Epithelial cell of prostate (primary cell): ENCODE data around the gene GLB1L.
"Not testable (repeated sequence)": the region's sequence is repeated elsewhere in the genome, so short reads cannot be mapped to it uniquely, and the experiment has no call there.

Source experiments
- DNase-seq: peaks from one replicate; pipeline ENCODE4 v3.0.0-alpha.2; 2011; ENCODE audit warnings: low read depth, low spot score
- H3K27ac ChIP-seq: fragments of 450-650 bp; 2 replicates; pipeline ENCODE4 v1.5.1; 2017; ENCODE audit warnings: mild to moderate bottlenecking

GLB1L gene

DNA sequence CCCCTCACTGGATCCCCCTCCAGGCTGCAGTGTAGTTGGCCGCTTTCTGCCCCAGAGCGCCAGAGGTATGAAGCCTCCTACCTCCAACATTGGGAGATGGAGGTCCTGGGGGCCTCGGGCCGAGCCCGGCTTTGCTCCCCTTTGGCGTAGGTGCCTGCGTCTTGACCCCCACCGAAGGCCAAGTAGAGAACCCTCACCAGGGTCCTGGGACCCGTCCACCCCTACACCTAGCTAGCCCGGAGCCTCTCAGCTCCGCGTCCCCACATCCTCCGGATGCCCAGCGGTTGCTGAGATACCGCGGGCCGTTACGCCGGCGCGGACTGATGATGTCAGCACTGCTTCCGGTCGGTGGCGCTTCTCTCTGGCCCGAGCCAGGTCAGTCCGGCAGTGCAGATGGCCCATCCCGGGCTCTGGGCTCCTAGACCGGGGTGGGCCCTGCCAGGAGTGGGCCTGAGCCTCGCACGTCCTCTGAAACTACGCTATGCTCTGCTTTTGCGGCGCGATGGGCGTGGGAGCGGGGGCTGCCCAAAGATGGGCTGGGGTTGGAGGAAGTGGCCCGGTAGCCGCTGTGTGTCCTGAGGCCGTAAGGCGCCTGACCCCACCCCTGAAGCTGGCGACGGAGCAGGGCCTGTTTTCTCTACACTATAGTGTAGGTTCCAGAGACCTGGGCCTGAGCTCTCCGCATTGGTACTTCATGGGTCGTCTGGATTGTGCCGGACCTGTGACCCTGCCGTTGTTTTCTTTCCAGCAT is at the start of gene GLB1L, which contains the start of gene STK16:
Gene GLB1L, minus strand, starts transcription at position 297 of the 751 bp plus-strand sequence. CDS start 1,871 bp downstream, outside the sequence.
Gene STK16, plus strand, starts transcription at position 332 of the 751 bp plus-strand sequence. CDS start 521 bp downstream, outside the sequence.
- DNase-seq: no peak
- peak within 1 kb of the TSS; percentile 99 for H3K27ac ChIP-seq

DNA sequence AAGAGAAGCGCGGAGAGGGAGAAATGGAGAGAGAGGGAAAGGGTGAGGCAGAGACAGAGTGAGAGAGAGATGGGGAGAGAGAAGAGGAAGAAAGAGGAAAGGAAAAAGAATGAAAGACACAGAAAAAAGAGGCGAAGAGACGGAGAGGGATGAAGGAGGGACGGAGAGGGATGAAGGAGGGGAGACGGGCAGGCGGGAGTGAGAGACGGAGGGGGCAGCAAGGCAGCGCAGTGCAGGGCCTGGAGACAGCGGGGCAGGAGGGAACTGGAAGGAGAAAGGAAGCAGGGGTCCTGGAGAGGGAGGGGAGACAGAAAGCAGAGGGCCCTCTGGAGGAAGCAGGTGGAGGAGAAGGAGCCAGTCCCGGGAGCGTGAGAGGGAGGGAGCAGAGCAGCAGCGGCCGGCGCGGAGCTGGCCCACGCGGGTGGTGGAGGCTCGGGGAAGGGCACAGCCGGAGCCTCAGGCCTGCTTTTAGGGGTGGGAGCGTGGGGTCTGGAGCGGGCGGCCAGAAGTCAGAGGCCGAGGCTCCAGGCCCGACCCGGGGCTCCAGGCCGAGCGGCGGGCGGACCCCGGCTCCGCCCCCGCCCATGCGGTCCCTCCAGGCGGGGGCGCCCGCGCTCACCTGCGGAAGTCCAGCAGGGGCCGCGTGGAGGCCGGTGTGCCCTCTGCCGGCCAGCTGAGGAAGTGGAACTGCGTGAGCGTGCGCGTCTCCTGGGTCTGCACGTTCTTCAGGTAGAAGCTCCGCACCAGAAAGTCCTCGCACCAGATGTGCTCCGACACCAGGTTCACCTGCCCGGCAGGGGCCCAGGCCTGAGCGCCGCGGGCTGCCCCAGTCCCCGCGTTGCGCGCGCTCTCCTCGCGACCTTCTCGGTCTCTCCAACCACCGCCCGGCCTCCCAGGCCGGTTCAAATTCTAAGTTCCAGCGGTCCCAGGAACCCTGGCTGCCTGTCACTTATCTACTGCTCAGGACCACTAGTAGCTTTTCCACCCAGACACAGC is 49.4 kb upstream of the GLB1L start:
- H3K27ac ChIP-seq: no peak overlapping the region
- DNase-seq: no peak

DNA sequence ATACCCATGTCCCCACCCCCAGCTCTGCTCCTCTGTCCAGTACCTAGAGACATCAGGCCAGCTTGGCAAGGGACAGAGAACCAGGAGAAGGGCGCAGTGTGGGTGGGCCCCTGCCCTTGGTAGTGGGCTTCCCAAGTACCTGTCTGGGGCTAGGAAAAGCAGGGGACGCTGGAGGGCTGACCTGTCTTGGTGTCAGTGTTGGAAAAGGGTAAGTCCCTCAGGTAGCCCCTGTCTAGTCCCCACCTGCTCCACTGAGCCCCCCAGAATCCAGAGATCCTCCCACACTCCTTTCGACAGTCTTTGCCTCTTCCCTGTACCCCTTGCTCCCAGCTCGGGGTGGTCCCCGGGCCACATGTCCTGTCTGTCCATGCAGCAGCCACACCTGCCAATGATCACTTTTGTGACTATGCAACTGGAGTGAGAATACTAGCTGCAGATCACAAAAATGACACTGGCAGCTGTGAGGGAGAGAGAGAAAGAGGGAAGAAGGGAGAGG is 48.5 kb upstream of the GLB1L start:
- DNase-seq: no peak
- no peak overlapping the region for H3K27ac ChIP-seq

DNA sequence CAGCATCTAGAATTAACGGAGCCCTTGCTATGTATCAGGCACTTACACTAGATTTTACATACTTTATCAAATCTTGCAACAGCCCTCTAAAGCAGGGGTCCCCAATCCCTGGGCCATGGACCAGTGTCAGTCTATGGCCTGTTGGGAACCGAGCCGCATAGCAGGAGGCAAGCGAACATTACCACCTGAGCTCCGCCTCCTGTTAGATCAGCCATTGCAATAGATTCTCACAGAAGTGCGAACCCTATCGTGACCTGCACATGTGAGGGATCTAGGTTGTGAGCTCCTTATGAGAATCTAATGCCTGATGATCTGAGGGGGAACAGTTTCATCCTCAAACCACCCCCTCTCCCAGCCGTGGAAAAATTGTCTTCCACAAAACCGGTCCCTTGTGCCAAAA is 47.4 kb upstream of the GLB1L start:
- DNase-seq: no peak
- H3K27ac ChIP-seq: no peak overlapping the region

DNA sequence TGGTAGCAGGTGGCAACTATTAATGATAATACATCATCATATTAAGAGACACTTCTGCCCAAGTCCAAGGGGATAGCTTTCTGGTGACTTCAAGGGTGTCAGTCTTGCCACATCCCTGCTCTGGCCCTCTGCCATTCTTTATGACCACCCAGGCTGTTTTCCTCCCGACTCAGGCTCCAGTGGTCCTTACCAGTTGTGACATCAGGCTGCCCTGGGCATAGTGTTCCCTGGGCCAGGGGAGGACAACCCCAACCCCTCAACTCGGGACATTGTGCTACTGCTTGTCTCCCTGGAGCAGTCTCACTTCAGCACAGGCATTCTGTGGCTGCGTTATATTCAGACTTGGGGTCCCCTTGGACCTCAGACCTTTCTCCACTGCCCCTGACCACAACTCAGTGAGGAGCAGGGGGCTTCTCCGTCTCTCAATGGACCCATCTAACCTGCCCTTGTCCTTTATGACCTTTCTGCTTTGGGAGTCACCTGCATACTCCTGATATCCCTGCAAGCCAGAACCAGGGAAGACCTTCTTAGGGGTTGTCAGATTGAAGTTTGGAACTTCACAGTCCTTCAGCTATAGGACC is 46.8 kb upstream of the GLB1L start:
- H3K27ac ChIP-seq: no peak overlapping the region

DNA sequence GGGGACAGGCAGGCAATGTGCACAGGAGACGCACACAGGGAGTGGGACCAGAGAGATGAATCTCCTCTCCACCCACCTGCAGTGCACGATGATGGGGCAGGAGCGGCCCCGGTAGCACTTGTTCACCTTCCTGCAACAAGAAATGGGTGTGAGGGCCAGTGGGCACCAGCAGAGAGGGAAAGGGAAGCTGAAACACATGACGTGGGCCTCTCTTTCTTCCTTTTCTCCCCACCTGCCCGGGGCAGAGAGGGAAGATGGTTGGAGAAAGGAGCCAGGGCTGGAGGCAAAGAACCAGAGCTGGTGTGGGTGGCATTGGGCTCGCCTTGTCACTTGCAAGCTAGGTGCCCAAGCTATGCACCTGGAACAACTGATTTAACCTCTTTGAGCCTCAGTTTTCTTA is 46.1 kb upstream of the GLB1L start:
- H3K27ac ChIP-seq: no peak overlapping the region
- no peak for DNase-seq

More for the DNA sequence above, 46.8 kb upstream of the GLB1L start:
- no peak for DNase-seq

DNA sequence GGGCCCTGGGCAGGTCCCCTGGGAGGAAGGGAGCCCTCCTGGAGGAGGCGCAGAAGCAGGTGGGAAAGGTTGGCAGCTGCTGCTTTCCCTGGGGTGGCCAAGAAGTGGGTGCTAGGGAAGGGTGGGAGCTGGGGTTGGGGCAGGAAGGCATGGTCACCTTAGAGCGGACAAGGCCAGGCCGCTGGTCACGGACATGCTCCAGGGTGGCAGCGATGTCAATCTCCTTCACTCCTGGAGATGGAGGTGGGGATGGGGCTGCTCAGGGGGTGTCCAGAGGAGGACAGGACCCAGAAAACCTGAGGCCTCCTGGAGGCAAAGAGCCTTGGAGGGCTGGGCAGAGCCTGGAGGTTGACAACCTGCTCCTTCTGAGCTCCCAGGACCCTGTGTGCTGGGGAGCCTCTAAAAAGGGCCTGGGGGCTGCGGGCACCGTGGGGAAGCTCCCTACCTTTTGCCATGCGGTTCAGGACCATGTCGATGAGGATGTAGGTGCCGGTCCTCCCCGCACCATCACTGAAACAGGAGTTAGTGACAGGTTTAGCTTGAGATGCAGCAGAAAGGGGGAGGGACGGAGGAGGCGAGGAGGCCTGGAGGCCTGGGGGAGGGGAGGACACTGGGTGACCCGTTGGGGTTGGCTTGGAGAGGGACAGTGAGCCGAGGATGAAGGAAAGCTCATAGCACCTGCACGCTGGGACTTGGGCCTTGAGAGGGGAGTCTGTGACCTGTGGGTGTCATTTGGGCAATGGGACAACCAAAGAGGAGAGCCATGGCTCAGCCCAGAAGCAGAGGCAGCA is 45.3 kb upstream of the GLB1L start:
- no peak for DNase-seq
- no peak overlapping the region for H3K27ac ChIP-seq

DNA sequence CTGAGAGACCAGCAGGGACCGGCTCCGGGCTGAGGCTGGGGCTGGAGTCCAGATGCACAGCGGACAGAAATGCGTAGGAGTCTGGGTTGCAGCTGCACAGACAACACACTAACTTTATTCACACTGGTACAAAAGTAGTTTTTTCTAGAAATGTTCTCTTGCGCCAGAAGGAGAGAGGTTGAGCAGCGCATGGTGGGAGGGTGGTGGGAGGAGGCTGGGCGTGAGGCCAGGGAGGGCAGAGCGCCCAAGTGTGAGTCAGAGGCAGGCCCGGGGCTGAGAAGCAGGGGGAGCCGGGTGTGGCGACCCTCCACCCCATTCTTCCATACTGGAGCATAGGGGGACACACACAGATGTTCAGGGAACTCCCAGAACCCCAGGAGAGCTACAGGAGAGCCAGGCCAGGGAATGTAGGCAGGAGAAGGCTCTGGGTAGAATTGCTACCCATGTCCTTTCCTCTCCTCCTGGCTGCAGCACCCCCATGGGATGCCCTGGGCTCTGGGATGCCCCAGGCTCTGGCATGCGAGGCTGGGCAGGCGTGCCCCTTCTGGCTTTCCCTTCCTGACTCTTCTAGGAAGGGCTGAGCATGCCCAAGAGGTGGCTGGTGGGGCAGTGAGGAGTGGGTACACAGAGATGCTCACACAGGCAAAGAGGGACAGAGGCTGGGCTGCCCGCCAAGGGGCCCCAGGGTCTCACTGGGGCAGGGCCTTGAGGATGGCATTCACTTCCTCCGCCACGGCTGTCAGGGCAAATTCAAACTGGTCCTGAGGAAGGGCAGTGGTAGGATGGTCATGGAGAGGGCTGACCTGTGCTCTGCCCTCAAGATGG is 44.5 kb upstream of the GLB1L start:
- H3K27ac ChIP-seq: no peak overlapping the region
- DNase-seq: no peak

DNA sequence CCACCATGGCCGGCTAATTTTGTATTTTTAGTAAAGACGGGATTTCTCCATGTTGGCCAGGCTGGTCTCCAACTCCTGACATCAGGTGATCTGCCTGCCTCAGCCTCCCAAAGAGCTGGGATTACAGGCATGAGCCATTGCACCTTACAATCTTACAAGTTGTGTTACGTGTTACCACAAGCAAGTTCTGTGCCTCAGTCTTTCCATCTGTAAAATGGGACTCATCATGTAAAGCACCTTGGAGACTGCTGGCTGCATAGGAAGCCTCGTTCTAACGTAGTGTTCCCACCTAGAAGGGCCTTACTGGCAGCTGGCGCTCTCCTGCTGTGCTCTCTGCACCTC is 43.9 kb upstream of the GLB1L start:
- H3K27ac ChIP-seq: no peak overlapping the region
- DNase-seq: no peak

DNA sequence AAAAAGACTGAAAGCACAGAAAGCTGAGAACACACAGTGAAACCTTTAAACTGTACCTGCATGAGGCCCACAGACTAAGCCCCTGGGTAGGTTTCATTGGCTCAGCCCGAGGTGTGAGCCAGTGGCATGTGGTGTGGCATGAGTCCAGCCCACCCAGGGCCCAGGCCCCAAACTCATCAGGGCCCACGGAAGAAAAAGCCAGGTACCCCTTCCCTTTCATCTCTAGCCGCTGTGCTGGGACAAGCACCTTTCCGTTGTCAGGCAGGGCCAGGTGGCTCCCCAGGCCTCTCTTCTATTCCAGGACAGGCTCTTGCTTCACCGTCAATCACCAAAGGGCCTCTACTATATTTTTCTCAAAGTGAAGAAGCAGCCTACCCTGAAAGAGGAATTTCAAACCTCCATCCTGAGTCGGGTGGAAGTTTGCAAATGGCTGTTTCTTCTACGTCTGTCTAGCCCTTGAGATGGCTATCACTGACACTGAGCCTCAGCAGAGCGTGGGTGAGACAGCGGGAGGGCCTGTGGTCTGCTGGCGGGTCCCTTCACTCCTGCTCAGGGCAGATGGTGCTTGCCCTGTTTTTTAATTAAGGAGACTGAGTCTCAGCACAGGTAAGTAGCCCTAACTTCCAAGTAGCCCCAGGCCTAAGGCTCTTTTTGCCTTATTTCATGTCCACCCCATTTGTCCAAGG is 42.5 kb upstream of the GLB1L start:
- no peak for DNase-seq
- H3K27ac ChIP-seq: no peak overlapping the region

DNA sequence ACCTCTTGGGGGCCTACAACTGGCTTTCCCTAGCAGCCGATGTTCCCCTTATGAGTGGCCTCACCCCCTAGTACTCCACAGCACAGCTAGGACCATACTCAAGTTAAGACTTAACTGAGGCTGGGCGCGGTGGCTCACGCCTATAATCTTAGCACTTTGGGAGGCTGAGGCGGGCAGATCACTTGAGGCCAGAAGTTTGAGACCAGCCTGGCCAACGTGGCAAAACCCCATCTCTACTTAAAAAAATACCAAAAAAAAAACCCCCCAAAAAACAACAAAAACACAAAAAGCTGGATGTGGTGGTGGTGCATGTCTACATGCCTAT is 41.8 kb upstream of the GLB1L start:
- not testable (repeated sequence) for DNase-seq
- H3K27ac ChIP-seq: peak overlapping the region; percentile 63

DNA sequence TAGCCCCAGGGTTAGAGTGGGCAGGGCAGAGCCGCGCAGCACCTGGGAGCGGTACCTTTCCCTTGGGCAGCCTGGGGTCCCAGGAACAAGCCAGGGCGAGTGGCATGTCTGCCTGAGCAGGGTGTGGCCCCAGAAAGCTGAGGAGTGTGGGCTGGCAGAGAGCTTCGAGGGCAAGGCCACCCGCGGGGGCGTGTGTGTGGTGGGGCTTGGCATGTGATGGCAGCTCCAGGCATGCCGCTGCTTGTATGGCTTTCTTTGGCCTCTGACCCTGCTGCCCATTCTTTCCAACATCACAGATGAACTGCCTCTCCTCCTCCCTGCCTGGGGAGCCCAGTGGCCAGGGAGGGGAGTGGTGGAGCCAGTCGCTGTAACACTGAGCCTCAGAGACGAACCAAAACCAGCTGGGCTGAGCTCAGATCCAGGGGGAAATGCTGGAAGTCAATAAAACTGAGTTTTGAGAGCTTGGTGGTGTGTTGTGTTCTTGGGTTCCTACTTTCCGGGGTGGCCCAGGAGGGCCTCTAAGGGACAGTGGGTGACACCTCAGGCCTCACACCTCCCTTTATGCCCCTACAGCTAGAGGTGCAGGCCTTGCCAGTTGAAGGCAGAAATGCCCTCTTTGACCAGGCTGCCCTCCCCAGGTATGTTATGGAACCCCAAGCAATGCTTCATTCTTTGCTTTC is 41.3 kb upstream of the GLB1L start:
- peak overlapping the region; percentile 63 for H3K27ac ChIP-seq
- no peak for DNase-seq

DNA sequence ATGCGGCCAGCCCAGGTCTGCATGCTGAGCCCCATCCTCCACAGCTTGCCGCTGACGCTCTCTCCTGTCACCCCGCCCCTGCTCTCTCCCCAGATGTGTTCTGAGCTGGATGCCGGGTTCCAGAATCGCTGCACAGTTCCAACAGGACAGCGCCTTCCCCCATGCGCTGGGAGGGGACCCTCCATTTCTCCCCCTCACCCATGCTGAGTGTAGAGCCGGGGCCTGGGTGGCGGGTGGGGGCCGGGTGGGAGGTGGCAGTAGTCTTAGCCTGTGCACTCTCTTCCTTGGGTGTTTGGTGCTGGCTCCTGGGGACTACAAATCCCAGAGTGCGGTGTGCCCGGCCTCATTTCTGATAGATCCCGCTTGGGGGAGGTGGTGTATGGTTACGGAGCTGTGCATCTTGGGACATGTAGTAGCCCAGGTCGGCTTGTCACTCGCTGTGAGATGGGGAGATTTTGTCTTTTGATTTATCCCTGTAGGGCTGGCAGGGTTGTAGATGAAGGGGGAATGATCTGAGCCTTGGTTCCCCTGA is 40.7 kb upstream of the GLB1L start:
- no peak for DNase-seq
- peak overlapping the region; percentile 63 for H3K27ac ChIP-seq

DNA sequence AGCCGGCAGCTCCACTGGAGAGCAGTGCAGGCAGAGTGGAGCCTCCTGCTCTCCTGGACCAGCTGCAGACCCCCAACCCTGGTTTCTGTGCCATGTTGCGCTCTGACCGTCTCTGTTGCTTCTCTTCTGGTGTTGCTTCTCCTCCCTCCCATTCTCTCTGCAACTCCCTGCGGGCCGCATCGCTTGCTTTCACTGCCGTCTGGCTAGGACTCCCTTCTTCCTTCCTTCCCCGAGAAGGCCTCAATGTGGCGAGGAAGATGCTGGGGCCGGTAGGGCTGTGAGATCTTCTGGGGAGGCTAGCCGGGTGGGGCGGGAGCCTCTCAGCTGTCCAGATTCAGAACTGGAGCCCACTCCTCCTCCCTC is 40.1 kb upstream of the GLB1L start:
- peak overlapping the region; percentile 63 for H3K27ac ChIP-seq
- no peak for DNase-seq

DNA sequence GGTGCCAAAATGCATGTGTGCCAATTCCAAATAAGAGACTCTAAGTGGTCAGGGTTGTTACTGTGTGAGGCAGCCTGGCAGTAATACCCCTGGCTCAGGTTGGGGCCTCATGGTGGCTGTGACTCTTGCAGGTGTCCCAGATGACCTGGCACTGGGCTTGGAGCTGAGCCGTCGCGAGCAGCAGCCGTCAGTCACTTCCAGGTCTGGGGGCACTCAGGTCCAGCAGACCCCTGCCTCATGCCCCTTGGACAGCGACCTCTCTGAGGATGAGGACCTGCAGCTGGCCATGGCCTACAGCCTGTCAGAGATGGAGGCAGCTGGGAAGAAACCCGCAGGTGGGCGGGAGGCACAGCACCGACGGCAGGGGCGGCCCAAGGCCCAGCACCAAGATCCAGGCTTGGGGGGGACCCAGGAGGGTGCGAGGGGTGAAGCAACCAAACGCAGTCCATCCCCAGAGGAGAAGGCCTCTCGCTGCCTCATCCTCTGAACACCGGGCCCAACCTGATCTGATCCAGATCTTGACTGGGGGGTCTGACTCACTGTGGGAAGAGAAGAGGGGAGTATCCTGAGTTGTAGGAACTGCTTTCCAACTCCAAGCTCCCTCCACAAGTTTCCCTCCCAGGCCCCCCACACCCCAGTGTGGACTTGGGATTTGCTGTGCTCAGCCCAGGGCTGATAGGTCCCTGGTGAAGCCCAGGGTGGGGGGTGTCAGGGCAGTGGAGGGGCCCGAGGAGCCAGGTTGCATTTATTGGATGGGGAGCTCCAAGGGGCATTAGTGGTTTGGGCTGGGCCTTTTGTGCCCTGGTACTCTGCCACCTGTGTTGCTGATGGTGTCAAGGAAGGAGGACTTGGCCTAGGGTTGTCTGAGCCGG is 39.5 kb upstream of the GLB1L start:
- peak overlapping the region; percentile 63 for H3K27ac ChIP-seq
- no peak for DNase-seq

DNA sequence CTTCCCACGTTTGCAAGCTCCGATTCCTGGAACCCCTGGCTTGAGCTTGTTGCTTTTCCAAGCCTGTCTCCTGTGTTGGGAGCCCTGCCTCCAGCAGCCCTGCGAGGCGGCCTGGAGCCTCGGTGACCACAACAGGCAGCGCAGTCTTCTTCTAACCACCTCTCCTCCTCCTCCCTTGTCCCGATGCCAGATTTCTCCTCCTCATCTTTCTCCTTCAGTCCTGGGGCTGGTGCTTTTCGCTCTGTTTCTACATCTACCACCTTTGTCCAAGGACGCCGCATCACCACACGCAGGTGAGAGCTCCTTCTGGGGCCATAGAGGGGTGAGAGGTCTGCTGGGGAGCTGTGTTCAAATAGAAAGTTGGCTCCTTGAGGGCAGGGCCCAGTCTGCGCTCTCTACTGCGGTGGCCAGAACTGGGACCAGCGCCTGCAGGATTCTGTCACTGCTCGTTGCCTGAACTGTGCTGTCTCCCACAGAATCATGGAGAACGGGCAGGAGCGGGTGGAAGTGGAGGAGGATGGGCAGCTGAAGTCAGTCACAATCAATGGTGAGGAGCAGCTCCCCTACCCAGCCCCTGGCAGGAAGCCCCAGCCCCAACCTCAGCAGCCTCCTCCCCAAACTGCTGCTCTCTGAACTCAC is 37.8 kb upstream of the GLB1L start:
- DNase-seq: no peak
- no peak overlapping the region for H3K27ac ChIP-seq
